Liver (tissue), 2 donors: Measurements from ENCODE around the gene DHX15.

ENCODE experiments used
- TF ChIP-seq, protein P1 (sequence below): fragments of 150-350 bp; IDR thresholded peaks from 2 replicates; pipeline ENCODE4 v1.5.1; 2017; ENCODE audit warnings: improper control_type of control experiment, low read depth, low read length; ENCODE audit not compliant: missing input control
- TF ChIP-seq, protein P2 (sequence below): IDR thresholded peaks from 2 replicates; pipeline ENCODE4 v1.6.1; 2016; ENCODE audit warnings: antibody characterized with exemption, mild to moderate bottlenecking
- donor health status: healthy.

DNA sequence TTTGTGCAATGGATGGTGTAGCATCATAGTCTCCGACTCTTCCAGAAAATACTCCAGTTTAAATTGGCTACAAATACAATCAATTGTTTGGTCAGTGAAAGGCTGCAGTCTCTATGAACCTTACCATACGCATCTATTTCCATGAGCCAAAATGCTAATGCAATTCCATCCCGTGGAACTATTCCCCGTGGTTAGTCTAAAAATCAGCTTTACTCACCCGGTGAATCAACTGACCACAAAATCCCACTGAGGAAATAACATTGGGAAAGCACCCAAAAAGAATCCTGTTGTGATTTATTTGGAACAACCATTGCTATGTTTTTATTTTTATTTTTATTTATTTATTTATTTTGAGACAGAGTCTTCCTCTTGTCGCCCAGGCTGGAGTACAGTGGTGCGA, 87.1 kb downstream of the DHX15 start:
- TF ChIP-seq, protein P1, sequence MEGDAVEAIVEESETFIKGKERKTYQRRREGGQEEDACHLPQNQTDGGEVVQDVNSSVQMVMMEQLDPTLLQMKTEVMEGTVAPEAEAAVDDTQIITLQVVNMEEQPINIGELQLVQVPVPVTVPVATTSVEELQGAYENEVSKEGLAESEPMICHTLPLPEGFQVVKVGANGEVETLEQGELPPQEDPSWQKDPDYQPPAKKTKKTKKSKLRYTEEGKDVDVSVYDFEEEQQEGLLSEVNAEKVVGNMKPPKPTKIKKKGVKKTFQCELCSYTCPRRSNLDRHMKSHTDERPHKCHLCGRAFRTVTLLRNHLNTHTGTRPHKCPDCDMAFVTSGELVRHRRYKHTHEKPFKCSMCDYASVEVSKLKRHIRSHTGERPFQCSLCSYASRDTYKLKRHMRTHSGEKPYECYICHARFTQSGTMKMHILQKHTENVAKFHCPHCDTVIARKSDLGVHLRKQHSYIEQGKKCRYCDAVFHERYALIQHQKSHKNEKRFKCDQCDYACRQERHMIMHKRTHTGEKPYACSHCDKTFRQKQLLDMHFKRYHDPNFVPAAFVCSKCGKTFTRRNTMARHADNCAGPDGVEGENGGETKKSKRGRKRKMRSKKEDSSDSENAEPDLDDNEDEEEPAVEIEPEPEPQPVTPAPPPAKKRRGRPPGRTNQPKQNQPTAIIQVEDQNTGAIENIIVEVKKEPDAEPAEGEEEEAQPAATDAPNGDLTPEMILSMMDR, result no peak
- TF ChIP-seq, protein P2, sequence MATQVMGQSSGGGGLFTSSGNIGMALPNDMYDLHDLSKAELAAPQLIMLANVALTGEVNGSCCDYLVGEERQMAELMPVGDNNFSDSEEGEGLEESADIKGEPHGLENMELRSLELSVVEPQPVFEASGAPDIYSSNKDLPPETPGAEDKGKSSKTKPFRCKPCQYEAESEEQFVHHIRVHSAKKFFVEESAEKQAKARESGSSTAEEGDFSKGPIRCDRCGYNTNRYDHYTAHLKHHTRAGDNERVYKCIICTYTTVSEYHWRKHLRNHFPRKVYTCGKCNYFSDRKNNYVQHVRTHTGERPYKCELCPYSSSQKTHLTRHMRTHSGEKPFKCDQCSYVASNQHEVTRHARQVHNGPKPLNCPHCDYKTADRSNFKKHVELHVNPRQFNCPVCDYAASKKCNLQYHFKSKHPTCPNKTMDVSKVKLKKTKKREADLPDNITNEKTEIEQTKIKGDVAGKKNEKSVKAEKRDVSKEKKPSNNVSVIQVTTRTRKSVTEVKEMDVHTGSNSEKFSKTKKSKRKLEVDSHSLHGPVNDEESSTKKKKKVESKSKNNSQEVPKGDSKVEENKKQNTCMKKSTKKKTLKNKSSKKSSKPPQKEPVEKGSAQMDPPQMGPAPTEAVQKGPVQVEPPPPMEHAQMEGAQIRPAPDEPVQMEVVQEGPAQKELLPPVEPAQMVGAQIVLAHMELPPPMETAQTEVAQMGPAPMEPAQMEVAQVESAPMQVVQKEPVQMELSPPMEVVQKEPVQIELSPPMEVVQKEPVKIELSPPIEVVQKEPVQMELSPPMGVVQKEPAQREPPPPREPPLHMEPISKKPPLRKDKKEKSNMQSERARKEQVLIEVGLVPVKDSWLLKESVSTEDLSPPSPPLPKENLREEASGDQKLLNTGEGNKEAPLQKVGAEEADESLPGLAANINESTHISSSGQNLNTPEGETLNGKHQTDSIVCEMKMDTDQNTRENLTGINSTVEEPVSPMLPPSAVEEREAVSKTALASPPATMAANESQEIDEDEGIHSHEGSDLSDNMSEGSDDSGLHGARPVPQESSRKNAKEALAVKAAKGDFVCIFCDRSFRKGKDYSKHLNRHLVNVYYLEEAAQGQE, result no peak
